K562 (cell line): ENCODE measurements around the gene ARHGEF40. TPM values are rescaled to one million over a fixed set of nuclear protein-coding genes. Genes with fewer than 3 reads are reported as not detected.

ENCODE experiments used
- ATAC-seq: fragments of 200-7000 bp; cut with Tn5 transposase; 3 replicates; pipeline ENCODE4 v1.9.1; 2020; ENCODE audit warnings: moderate library complexity
- BruUV-seq: library from RNA; stranded (reverse); fragments of 400-500 nt; replicated peaks from 2 replicates; lab custom pipeline; 2021; lab: Mats Ljungman, UMichigan
- CTCF ChIA-PET: fragments of 300-600 bp; formaldehyde crosslinking; extraction: SDS; loops from one replicate; lab custom pipeline; 2021; ENCODE audit warnings: low intra/inter-chr PET ratio; lab: Yijun Ruan, JAX
- POLR2A ChIA-PET: fragments of 300-600, 350-650 bp; sonication (Branson Sonifier 250); formaldehyde crosslinking; extraction: SDS; loops from one replicate; lab custom pipeline; 2021; ENCODE audit warnings: antibody characterized with exemption, inconsistent platforms; lab: Yijun Ruan, JAX
- DNase-seq, 4 experiments: peaks; one replicate each; pipeline versions ENCODE4 v3.0.0 to v3.0.0-alpha.2; 2011 to 2018; ENCODE audit warnings: low spot score in 3 of 4, mixed read lengths in 3 of 4; ENCODE audit errors: extremely low read depth in 1 of 4
- FAIRE-seq: peaks from 2 replicates; lab custom pipeline; 2011; peaks lifted over from hg19 to GRCh38; lab: Jason Lieb, UNC
- H2AFZ ChIP-seq: 2 replicates; pipeline ENCODE4 v1.6.0; 2011; ENCODE audit warnings: low read depth, low read length, control low read depth, inconsistent platforms
- H3K27ac ChIP-seq: fragments of 200-600 bp; 3 replicates; pipeline ENCODE4 v1.8.0; 2011; ENCODE audit warnings: low read depth, mild to moderate bottlenecking, control low read depth, inconsistent platforms, low read length, moderate library complexity, mixed read lengths; ENCODE audit errors: extremely low read depth
- H3K27me3 ChIP-seq, 2 experiments: fragments of 300-600 bp in 1 of 2; 2 replicates in 1 of 2; 3 replicates in 1 of 2; pipeline versions ENCODE4 v1.6.0 to v1.8.0; 2011; ENCODE audit warnings: inconsistent platforms in 2 of 2, low read length in 2 of 2, mild to moderate bottlenecking in 1 of 2, mixed read lengths in 1 of 2, moderate library complexity in 1 of 2; ENCODE audit not compliant: control insufficient read depth in 2 of 2, insufficient read depth in 2 of 2
- H3K36me3 ChIP-seq: fragments of 300-600 bp; 3 replicates; pipeline ENCODE4 v1.8.0; 2011; ENCODE audit warnings: mild to moderate bottlenecking, low read length, inconsistent platforms; ENCODE audit not compliant: control insufficient read depth, insufficient read depth
- H3K4me1 ChIP-seq, 2 experiments: fragments of 200-600 bp in 1 of 2; replicated peaks in 1 of 2; 2 replicates in 1 of 2; 3 replicates in 1 of 2; pipeline versions ENCODE4 v1.5.1 to v1.8.0; 2011; ENCODE audit warnings: inconsistent platforms in 2 of 2, low read length in 2 of 2, mild to moderate bottlenecking in 1 of 2, mixed read lengths in 1 of 2, moderate library complexity in 1 of 2; ENCODE audit not compliant: control insufficient read depth in 2 of 2, insufficient read depth in 2 of 2
- H3K4me2 ChIP-seq: 2 replicates; pipeline ENCODE4 v1.6.1; 2011; ENCODE audit warnings: low read length, control low read depth, inconsistent platforms, mixed read lengths; ENCODE audit not compliant: insufficient read depth
- H3K4me3 ChIP-seq: fragments of 200-600 bp; sonication (generic), shearing (Covaris generic); 2 replicates; pipeline ENCODE4 v1.5.1; 2016; ENCODE audit warnings: control low read depth, inconsistent platforms
- H3K79me2 ChIP-seq: fragments of 200-600 bp; 3 replicates; pipeline ENCODE4 v1.8.0; 2011; ENCODE audit warnings: low read length, inconsistent platforms; ENCODE audit not compliant: control insufficient read depth, insufficient read depth
- H3K9ac ChIP-seq, 2 experiments: 2 replicates each; pipeline versions ENCODE4 v1.6.0 to v1.6.1; 2011; ENCODE audit warnings: low read depth in 2 of 2, low read length in 2 of 2, control low read depth in 1 of 2, inconsistent platforms in 1 of 2, mild to moderate bottlenecking in 1 of 2, mixed read lengths in 1 of 2; ENCODE audit not compliant: insufficient read depth in 1 of 2
- H3K9me1 ChIP-seq: one replicate; pipeline ENCODE4 v1.6.0; 2011; ENCODE audit warnings: inconsistent platforms, mild to moderate bottlenecking, low read length, moderate library complexity; ENCODE audit not compliant: control insufficient read depth, insufficient read depth
- H3K9me3 ChIP-seq: replicated peaks from 2 replicates; pipeline ENCODE4 v1.5.1; 2011; ENCODE audit warnings: low read depth, low read length, inconsistent platforms; ENCODE audit not compliant: control insufficient read depth, insufficient read depth
- H4K20me1 ChIP-seq: replicated peaks from 2 replicates; pipeline ENCODE4 v1.6.1; 2011; ENCODE audit warnings: low read length, inconsistent platforms, mixed read lengths; ENCODE audit not compliant: control insufficient read depth, insufficient read depth
- BMI1 ChIP-seq: fragments of 150-350 bp; IDR thresholded peaks from 2 replicates; pipeline ENCODE4 v1.6.1; 2014; ENCODE audit warnings: low read length
- CREB3 ChIP-seq: fragments of 450-650 bp; conservative IDR thresholded peaks from 2 replicates; pipeline ENCODE4 v1.6.1; 2016; ENCODE audit warnings: missing genetic modification characterization, low read depth, mild to moderate bottlenecking, missing compliant biosample characterization, moderate library complexity
- CREM ChIP-seq: IDR thresholded peaks from 2 replicates; pipeline ENCODE4 v1.6.1; 2014; ENCODE audit warnings: antibody characterized with exemption, low read depth
- FOS ChIP-seq: IDR thresholded peaks from 3 replicates; pipeline ENCODE4 v1.6.1; 2011; ENCODE audit not compliant: insufficient read length; ENCODE audit errors: extremely low read depth
- FOXK2 ChIP-seq, 2 experiments: fragments of 450-650 bp; IDR thresholded peaks in 1 of 2; conservative IDR thresholded peaks in 1 of 2; 2 replicates each; pipeline ENCODE4 v1.6.1; 2016; ENCODE audit warnings: low read depth in 2 of 2, mild to moderate bottlenecking in 1 of 2
- HCFC1 ChIP-seq: IDR thresholded peaks from 2 replicates; pipeline ENCODE4 v1.6.1; 2012; ENCODE audit warnings: low read depth, low read length, improper control_type of control experiment
- MYC ChIP-seq, 2 experiments: fragments of 250-450 bp in 1 of 2; sonication (Bioruptor Pico) in 1 of 2; IDR thresholded peaks; 2 replicates each; pipeline versions ENCODE4 v1.5.1 to v1.6.1; 2012 to 2021; ENCODE audit warnings: low read depth in 2 of 2, borderline replicate concordance in 1 of 2, improper control_type of control experiment in 1 of 2, low read length in 1 of 2, mild to moderate bottlenecking in 1 of 2, moderate library complexity in 1 of 2
- NRF1 ChIP-seq, 2 experiments: fragments of 450-650 bp; IDR thresholded peaks in 1 of 2; conservative IDR thresholded peaks in 1 of 2; 2 replicates each; pipeline ENCODE4 v1.6.1; 2014; ENCODE audit warnings: mild to moderate bottlenecking in 2 of 2
- PTTG1 ChIP-seq: fragments of 450-650 bp; IDR thresholded peaks from 2 replicates; pipeline ENCODE4 v1.6.1; 2016; ENCODE audit warnings: low read depth, mild to moderate bottlenecking, missing genetic modification characterization, missing compliant biosample characterization
- TSHZ1 ChIP-seq: fragments of 250-450 bp; sonication (Bioruptor Pico); IDR thresholded peaks from 2 replicates; pipeline ENCODE4 v1.4.0; 2020; ENCODE audit warnings: mild to moderate bottlenecking, moderate library complexity
- ZNF316 ChIP-seq: fragments of 450-650 bp; IDR thresholded peaks from 2 replicates; pipeline ENCODE4 v1.6.1; 2016
- ZNF347 ChIP-seq: fragments of 450-650 bp; formaldehyde crosslinking; IDR thresholded peaks from 2 replicates; pipeline ENCODE4 v1.4.0; 2020; ENCODE audit warnings: low read depth, mild to moderate bottlenecking, moderate library complexity
- ZNF79 ChIP-seq: fragments of 250-450 bp; sonication (Bioruptor Pico); IDR thresholded peaks from 2 replicates; pipeline ENCODE4 v1.4.0; 2020; ENCODE audit warnings: low read depth, mild to moderate bottlenecking, moderate library complexity
- WGBS: fragments of 100-300 bp; shearing (Covaris generic); methylation state at CpG from one replicate; pipeline ENCODE4 v1.1.6; 2016; ENCODE audit warnings: low coverage, mixed read lengths; ENCODE audit not compliant: insufficient coverage; ENCODE audit errors: missing lambda C conversion rate; 5-methylcytosine and 5-hydroxymethylcytosine counted together
- in situ Hi-C: fragments of 300-500 bp; cut with MboI; formaldehyde crosslinking; loops from 4 replicates; pipeline ENCODE4 v1.15.0; 2018; ENCODE audit warnings: inconsistent platforms, mixed read lengths
- intact Hi-C: fragments of 100-400 bp; cut with micrococcal nuclease; formaldehyde crosslinking; loops from 2 replicates; pipeline ENCODE4 v1.14.2; 2022
- polyA plus RNA-seq, 8 experiments: library from polyadenylated mRNA; depleted of rRNA in 4 of 8; stranded (reverse) in 5 of 8; unstranded in 3 of 8; fragments of >200 nt; fragmentation: Nextera tagmentation in 2 of 8; fragmentation: Illumina TruSeq in 1 of 8; extraction: Ambion mirVana in 2 of 8; extraction: Trizol in 1 of 8; gene quantifications; 2 replicates each; pipeline versions ENCODE4 v1.2.1 to v1.2.3, GENCODE V29; 2011 to 2014; ENCODE audit warnings: inconsistent platforms in 1 of 8, missing spikeins in 1 of 8
- total RNA-seq, 7 experiments: library from RNA; depleted of rRNA in 6 of 7; stranded (reverse); fragments of >200 nt in 6 of 7; fragmentation: Illumina TruSeq in 2 of 7; extraction: Trizol in 2 of 7; gene quantifications; 2 replicates each; pipeline versions ENCODE4 v1.2.1 to v1.2.3, GENCODE V29; 2011 to 2021; ENCODE audit warnings: low replicate concordance in 1 of 7
- TF ChIP-seq, protein P1 (sequence below): sonication (generic); formaldehyde crosslinking; IDR thresholded peaks from 2 replicates; pipeline ENCODE4 v1.4.0; 2020; ENCODE audit warnings: mild to moderate bottlenecking, missing genetic modification reagents

ARHGEF40 gene
- total and polyA plus RNA-seq, 9 of the 15 experiments (the other 6 are each of a cell fraction or from before 2014, with no cell fraction given) = 0.42 to 6.3 (median 3.8) TPM

DNA sequence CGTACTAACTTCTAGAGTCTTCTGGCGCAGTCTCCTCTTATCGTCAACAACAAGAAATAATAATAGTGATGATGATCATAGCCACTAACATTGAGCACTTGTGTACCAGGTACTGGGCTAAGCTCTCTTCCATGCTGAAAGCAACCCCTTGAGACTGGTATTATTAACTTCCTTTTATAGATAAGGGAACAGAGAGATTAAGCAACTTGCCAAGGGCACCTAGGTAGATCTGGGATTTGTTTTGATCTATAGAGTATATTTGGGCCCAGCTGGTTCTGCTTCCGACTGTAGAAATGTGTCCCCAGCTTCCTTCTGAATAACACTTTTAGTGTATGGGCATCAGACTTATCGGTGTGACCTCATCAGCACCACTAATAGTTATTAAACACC, 29.5 kb downstream of the ARHGEF40 start (continued):
- no peak for TF ChIP-seq MYC (IDR thresholded peaks at IDR 0.05; ENCODE audit: low read depth, low read length)
- no peak for TF ChIP-seq MYC (CRISPR knock-in tag; IDR thresholded peaks at IDR 0.05; ENCODE audit: borderline replicate concordance, low read depth)
- TF ChIP-seq CREB3 = no peak
- no peak for TF ChIP-seq NRF1 (conservative IDR thresholded peaks at IDR 0.05 in 1 of 2, IDR thresholded peaks at IDR 0.05 in 1 of 2)
- no peak for TF ChIP-seq PTTG1 (tag)

GRCh38 chr14:21100931-21101330, 30.8 kb downstream of the ARHGEF40 start, which contains the start of gene TMEM253:
TMEM253 (plus strand) TSS chr14:21101066; CDS start chr14:21101344, 278 bp downstream.
- no peaks in the 10 kb centered on the region for H3K9me1 ChIP-seq
- TF ChIP-seq, protein P1, sequence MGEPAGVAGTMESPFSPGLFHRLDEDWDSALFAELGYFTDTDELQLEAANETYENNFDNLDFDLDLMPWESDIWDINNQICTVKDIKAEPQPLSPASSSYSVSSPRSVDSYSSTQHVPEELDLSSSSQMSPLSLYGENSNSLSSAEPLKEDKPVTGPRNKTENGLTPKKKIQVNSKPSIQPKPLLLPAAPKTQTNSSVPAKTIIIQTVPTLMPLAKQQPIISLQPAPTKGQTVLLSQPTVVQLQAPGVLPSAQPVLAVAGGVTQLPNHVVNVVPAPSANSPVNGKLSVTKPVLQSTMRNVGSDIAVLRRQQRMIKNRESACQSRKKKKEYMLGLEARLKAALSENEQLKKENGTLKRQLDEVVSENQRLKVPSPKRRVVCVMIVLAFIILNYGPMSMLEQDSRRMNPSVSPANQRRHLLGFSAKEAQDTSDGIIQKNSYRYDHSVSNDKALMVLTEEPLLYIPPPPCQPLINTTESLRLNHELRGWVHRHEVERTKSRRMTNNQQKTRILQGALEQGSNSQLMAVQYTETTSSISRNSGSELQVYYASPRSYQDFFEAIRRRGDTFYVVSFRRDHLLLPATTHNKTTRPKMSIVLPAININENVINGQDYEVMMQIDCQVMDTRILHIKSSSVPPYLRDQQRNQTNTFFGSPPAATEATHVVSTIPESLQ = no peak
- TF ChIP-seq CREM (no peak), ZNF79 (no peak), FOXK2 (conservative IDR thresholded peaks at IDR 0.05 in 1 of 2, IDR thresholded peaks at IDR 0.05 in 1 of 2; ENCODE audit: low read depth in 2 of 2) (no peak), TSHZ1 (CRISPR knock-in tag) (no peak), ZNF316 (no peak), BMI1 (no peak), FOS (no peak), HCFC1 (no peak), ZNF347 (CRISPR knock-in tag) (no peak)
- TF ChIP-seq, all 486 proteins: peak for 0
- ATAC-seq = no peak
- H3K9me3 ChIP-seq = no peaks in the 10 kb centered on the region
- H3K79me2 ChIP-seq = 0 out of 3 replicates have a peak, but pooled peaks cover 6% of the 10 kb centered on the region
- peak within 1 kb of the TSS; percentile 41 for H2AFZ ChIP-seq
- BruUV-seq = no TSS peak
- CTCF ChIA-PET = no interaction called here
- intact Hi-C loops (no loop called here), in situ Hi-C loops (no loop called here)
- H4K20me1 ChIP-seq = no peaks in the 10 kb centered on the region
- POLR2A ChIA-PET = interaction anchor here (1.1 kb wide), 1 partner anchor 9 kb away, joined by 3 read pairs; no protein-coding TSS in a partner anchor
- 44% methylated on average over 5 of the region's 5 CpGs for whole genome bisulfite sequencing
- H3K9ac ChIP-seq = peak within 1 kb of the TSS; percentile 25 to 86
- DNase-seq = no peak
- no peak within 1 kb of the TSS for H3K4me3 ChIP-seq
- H3K4me1 ChIP-seq = peaks cover 36 to 46% of the 10 kb centered on the region in 2 experiments
- H3K4me2 ChIP-seq = peak within 1 kb of the TSS; percentile 87; the same call in 1 of the 2 replicates
- no peaks in the 10 kb centered on the region for H3K36me3 ChIP-seq
- H3K27me3 ChIP-seq = no peaks in the 10 kb centered on the region
- peak within 1 kb of the TSS; percentile 18 for H3K27ac ChIP-seq
- no peak for FAIRE-seq
